ENCODE measurements around the gene MACROD2. TPM values are rescaled to one million over a fixed set of nuclear protein-coding genes. Genes with fewer than 3 reads are reported as not detected.

MACROD2 gene
- total RNA-seq, 1 experiment from 2014 or later: 1.5 TPM

GRCh38 chr20:16063881-16064280 lies 2068.6 kb downstream of the MACROD2 start:
- Histone ChIP-seq H3K4me3 (ENCODE audit: insufficient read depth, low read depth, low read length) (no peak overlapping the region), H3K36me3 (replicated peaks; ENCODE audit: control insufficient read depth, insufficient read depth, low read length) (no peaks in the 10 kb centered on the region), H3K27me3 (ENCODE audit: control insufficient read depth, insufficient read depth, low read length) (no peaks in the 10 kb centered on the region)
- DNase-seq: no peak

GRCh38 chr20:16064989-16065707 lies 2069.8 kb downstream of the MACROD2 start:
- DNase-seq: no peak
- no peaks in the 10 kb centered on the region for H3K36me3 ChIP-seq (replicated peaks; ENCODE audit: control insufficient read depth, insufficient read depth, low read length)
- H3K27me3 ChIP-seq (ENCODE audit: control insufficient read depth, insufficient read depth, low read length): no peaks in the 10 kb centered on the region
- H3K4me3 ChIP-seq (ENCODE audit: insufficient read depth, low read depth, low read length): no peak overlapping the region

GRCh38 chr20:16066571-16066970 lies 2071.3 kb downstream of the MACROD2 start:
- no peaks in the 10 kb centered on the region for H3K36me3 ChIP-seq (replicated peaks; ENCODE audit: control insufficient read depth, insufficient read depth, low read length)
- H3K27me3 ChIP-seq (ENCODE audit: control insufficient read depth, insufficient read depth, low read length): no peaks in the 10 kb centered on the region
- no peak for DNase-seq
- no peak overlapping the region for H3K4me3 ChIP-seq (ENCODE audit: insufficient read depth, low read depth, low read length)

- DNase-seq: no peak
- Histone ChIP-seq H3K27me3 (ENCODE audit: control insufficient read depth, insufficient read depth, low read length) (no peaks in the 10 kb centered on the region), H3K36me3 (replicated peaks; ENCODE audit: control insufficient read depth, insufficient read depth, low read length) (no peaks in the 10 kb centered on the region), H3K4me3 (ENCODE audit: insufficient read depth, low read depth, low read length) (no peak overlapping the region)
Observed at GRCh38 chr20:16069389-16070010, 2074.2 kb downstream of the MACROD2 start.

GRCh38 chr20:16072220-16072619 lies 2076.9 kb downstream of the MACROD2 start:
- no peaks in the 10 kb centered on the region for H3K36me3 ChIP-seq (replicated peaks; ENCODE audit: control insufficient read depth, insufficient read depth, low read length)
- no peak for DNase-seq
- no peak overlapping the region for H3K4me3 ChIP-seq (ENCODE audit: insufficient read depth, low read depth, low read length)
- H3K27me3 ChIP-seq (ENCODE audit: control insufficient read depth, insufficient read depth, low read length): no peaks in the 10 kb centered on the region

- H3K27me3 ChIP-seq (ENCODE audit: control insufficient read depth, insufficient read depth, low read length): no peaks in the 10 kb centered on the region
- no peaks in the 10 kb centered on the region for H3K36me3 ChIP-seq (replicated peaks; ENCODE audit: control insufficient read depth, insufficient read depth, low read length)
Observed at GRCh38 chr20:16078172-16078898, 2083.0 kb downstream of the MACROD2 start.

GRCh38 chr20:16081421-16081820 lies 2086.1 kb downstream of the MACROD2 start:
- no peaks in the 10 kb centered on the region for H3K27me3 ChIP-seq (ENCODE audit: control insufficient read depth, insufficient read depth, low read length)
- H3K4me3 ChIP-seq (ENCODE audit: insufficient read depth, low read depth, low read length): no peak overlapping the region
- DNase-seq: no peak
- no peaks in the 10 kb centered on the region for H3K36me3 ChIP-seq (replicated peaks; ENCODE audit: control insufficient read depth, insufficient read depth, low read length)

More at GRCh38 chr20:16078172-16078898, 2083.0 kb downstream of the MACROD2 start:
- no peak for DNase-seq
- no peak overlapping the region for H3K4me3 ChIP-seq (ENCODE audit: insufficient read depth, low read depth, low read length)

- no peak for DNase-seq
- Histone ChIP-seq H3K27me3 (ENCODE audit: control insufficient read depth, insufficient read depth, low read length) (no peaks in the 10 kb centered on the region), H3K4me3 (ENCODE audit: insufficient read depth, low read depth, low read length) (no peak overlapping the region), H3K36me3 (replicated peaks; ENCODE audit: control insufficient read depth, insufficient read depth, low read length) (no peaks in the 10 kb centered on the region)
Observed at GRCh38 chr20:16082051-16082550, 2086.8 kb downstream of the MACROD2 start.

GRCh38 chr20:16083639-16084280 lies 2088.4 kb downstream of the MACROD2 start:
- no peak for DNase-seq
- Histone ChIP-seq H3K36me3 (replicated peaks; ENCODE audit: control insufficient read depth, insufficient read depth, low read length) (no peaks in the 10 kb centered on the region), H3K27me3 (ENCODE audit: control insufficient read depth, insufficient read depth, low read length) (no peaks in the 10 kb centered on the region), H3K4me3 (ENCODE audit: insufficient read depth, low read depth, low read length) (no peak overlapping the region)

GRCh38 chr20:16095226-16095625 lies 2099.9 kb downstream of the MACROD2 start:
- no peaks in the 10 kb centered on the region for H3K36me3 ChIP-seq (replicated peaks; ENCODE audit: control insufficient read depth, insufficient read depth, low read length)
- H3K27me3 ChIP-seq (ENCODE audit: control insufficient read depth, insufficient read depth, low read length): no peaks in the 10 kb centered on the region
- no peak overlapping the region for H3K4me3 ChIP-seq (ENCODE audit: insufficient read depth, low read depth, low read length)
- DNase-seq: no peak

GRCh38 chr20:16096756-16097326 lies 2101.5 kb downstream of the MACROD2 start:
- Histone ChIP-seq H3K27me3 (ENCODE audit: control insufficient read depth, insufficient read depth, low read length) (no peaks in the 10 kb centered on the region), H3K36me3 (replicated peaks; ENCODE audit: control insufficient read depth, insufficient read depth, low read length) (no peaks in the 10 kb centered on the region), H3K4me3 (ENCODE audit: insufficient read depth, low read depth, low read length) (no peak overlapping the region)
- no peak for DNase-seq

GRCh38 chr20:16097788-16098187 lies 2102.5 kb downstream of the MACROD2 start:
- H3K4me3 ChIP-seq (ENCODE audit: insufficient read depth, low read depth, low read length): no peak overlapping the region
- no peak for DNase-seq
- no peaks in the 10 kb centered on the region for H3K36me3 ChIP-seq (replicated peaks; ENCODE audit: control insufficient read depth, insufficient read depth, low read length)
- no peaks in the 10 kb centered on the region for H3K27me3 ChIP-seq (ENCODE audit: control insufficient read depth, insufficient read depth, low read length)

GRCh38 chr20:16098890-16099639 lies 2103.7 kb downstream of the MACROD2 start:
- no peak for DNase-seq
- H3K27me3 ChIP-seq (ENCODE audit: control insufficient read depth, insufficient read depth, low read length): no peaks in the 10 kb centered on the region
- no peak overlapping the region for H3K4me3 ChIP-seq (ENCODE audit: insufficient read depth, low read depth, low read length)
- no peaks in the 10 kb centered on the region for H3K36me3 ChIP-seq (replicated peaks; ENCODE audit: control insufficient read depth, insufficient read depth, low read length)

- Histone ChIP-seq H3K4me3 (ENCODE audit: insufficient read depth, low read depth, low read length) (no peak overlapping the region), H3K27me3 (ENCODE audit: control insufficient read depth, insufficient read depth, low read length) (no peaks in the 10 kb centered on the region), H3K36me3 (replicated peaks; ENCODE audit: control insufficient read depth, insufficient read depth, low read length) (no peaks in the 10 kb centered on the region)
- no peak for DNase-seq
Observed at GRCh38 chr20:16100111-16100510, 2104.8 kb downstream of the MACROD2 start.

Data from H7 (cell line).